H4 (cell line): ENCODE measurements around the gene PACSIN2. TPM values are rescaled to one million over a fixed set of nuclear protein-coding genes. Genes with fewer than 3 reads are reported as not detected.
"Not testable (repeated sequence)": the region's sequence is repeated elsewhere in the genome, so short reads cannot be mapped to it uniquely, and the experiment has no call there.

Experiments
- DNase-seq: peaks from one replicate; pipeline ENCODE4 v3.0.0-alpha.2; 2015; ENCODE audit warnings: low spot score
- total RNA-seq: library from RNA; depleted of rRNA; stranded (reverse); fragments of >200 nt; shearing (Covaris generic); gene quantifications from 2 replicates; pipeline ENCODE4 v1.2.3, GENCODE V29; 2014

Gene PACSIN2
- total RNA-seq, 1 experiment from 2014 or later: 52.4 TPM

- no peak for DNase-seq
Observed at GRCh38 chr22:43011079-43011478, 3.9 kb downstream of the PACSIN2 start.

- no peak for DNase-seq
Observed at GRCh38 chr22:43009444-43009843, 5.5 kb downstream of the PACSIN2 start.

- no peak for DNase-seq
Observed at GRCh38 chr22:43008921-43009320, 6.0 kb downstream of the PACSIN2 start.

GRCh38 chr22:43008509-43008908 lies 6.4 kb downstream of the PACSIN2 start:
- DNase-seq: no peak

GRCh38 chr22:43007519-43008102 lies 7.3 kb downstream of the PACSIN2 start:
- DNase-seq: no peak

- no peak for DNase-seq
Observed at GRCh38 chr22:43006753-43007152, 8.2 kb downstream of the PACSIN2 start.

- no peak for DNase-seq
Observed at GRCh38 chr22:43006016-43006505, 8.9 kb downstream of the PACSIN2 start.

GRCh38 chr22:43005106-43005505 lies 9.8 kb downstream of the PACSIN2 start:
- DNase-seq: no peak

GRCh38 chr22:43004362-43005035 lies 10.4 kb downstream of the PACSIN2 start:
- DNase-seq: peak; percentile 90

- DNase-seq: no peak
Observed at GRCh38 chr22:43002202-43002586, 12.8 kb downstream of the PACSIN2 start.

GRCh38 chr22:43001271-43002201 lies 13.4 kb downstream of the PACSIN2 start:
- DNase-seq: no peak

GRCh38 chr22:43000441-43001175 lies 14.3 kb downstream of the PACSIN2 start:
- DNase-seq: no peak

- peak; percentile 42 for DNase-seq
Observed at GRCh38 chr22:42997582-42998090, 17.3 kb downstream of the PACSIN2 start.

GRCh38 chr22:42996646-42997365 lies 18.1 kb downstream of the PACSIN2 start:
- no peak for DNase-seq

- DNase-seq: not testable (repeated sequence)
Observed at GRCh38 chr22:42995654-42996053, 19.3 kb downstream of the PACSIN2 start.

GRCh38 chr22:42994917-42995562 lies 19.9 kb downstream of the PACSIN2 start:
- peak; percentile 93 for DNase-seq

- no peak for DNase-seq
Observed at GRCh38 chr22:42994276-42994916, 20.6 kb downstream of the PACSIN2 start.

- peak; percentile 56 for DNase-seq
Observed at GRCh38 chr22:42993651-42994275, 21.2 kb downstream of the PACSIN2 start.

- DNase-seq: no peak
Observed at GRCh38 chr22:42992886-42993479, 22.0 kb downstream of the PACSIN2 start.
